Fibroblast of lung (primary cell): ENCODE data around the gene DPYD.

Experiments
- EZH2 ChIP-seq: IDR thresholded peaks from 2 replicates; pipeline ENCODE4 v1.5.1; 2012; ENCODE audit warnings: low read length, control low read depth, mild to moderate bottlenecking; ENCODE audit errors: missing control alignments
- TF ChIP-seq, protein P1 (sequence below), 2 donors: IDR thresholded peaks in 1 of 2; conservative IDR thresholded peaks in 1 of 2; 1 replicate in 1 of 2; 2 replicates in 1 of 2; pipeline ENCODE4 v1.5.1; 2011 to 2012; ENCODE audit warnings: low read length in 2 of 2, control low read depth in 1 of 2, inconsistent platforms in 1 of 2, low read depth in 1 of 2, mild to moderate bottlenecking in 1 of 2

DNA sequence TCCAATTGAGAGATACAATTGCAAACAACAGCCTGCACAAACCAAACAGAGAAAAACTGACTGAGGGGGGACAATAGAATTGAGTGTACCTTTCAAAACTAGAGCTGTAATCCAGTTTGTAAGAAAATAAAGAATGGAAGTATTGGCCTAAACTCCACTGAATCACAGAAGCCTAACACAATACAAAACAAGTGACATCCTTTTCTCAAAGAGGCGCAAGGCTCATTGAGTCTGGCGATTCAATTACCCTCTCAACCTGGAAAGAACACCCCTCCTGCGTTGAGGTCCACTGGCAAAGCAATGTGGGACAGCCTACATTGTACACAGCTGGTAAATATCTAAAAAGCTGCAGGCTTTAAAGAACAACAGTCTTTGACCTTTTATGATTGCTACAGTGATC lies 182.6 kb downstream of the DPYD start:
- TF ChIP-seq, protein P1, sequence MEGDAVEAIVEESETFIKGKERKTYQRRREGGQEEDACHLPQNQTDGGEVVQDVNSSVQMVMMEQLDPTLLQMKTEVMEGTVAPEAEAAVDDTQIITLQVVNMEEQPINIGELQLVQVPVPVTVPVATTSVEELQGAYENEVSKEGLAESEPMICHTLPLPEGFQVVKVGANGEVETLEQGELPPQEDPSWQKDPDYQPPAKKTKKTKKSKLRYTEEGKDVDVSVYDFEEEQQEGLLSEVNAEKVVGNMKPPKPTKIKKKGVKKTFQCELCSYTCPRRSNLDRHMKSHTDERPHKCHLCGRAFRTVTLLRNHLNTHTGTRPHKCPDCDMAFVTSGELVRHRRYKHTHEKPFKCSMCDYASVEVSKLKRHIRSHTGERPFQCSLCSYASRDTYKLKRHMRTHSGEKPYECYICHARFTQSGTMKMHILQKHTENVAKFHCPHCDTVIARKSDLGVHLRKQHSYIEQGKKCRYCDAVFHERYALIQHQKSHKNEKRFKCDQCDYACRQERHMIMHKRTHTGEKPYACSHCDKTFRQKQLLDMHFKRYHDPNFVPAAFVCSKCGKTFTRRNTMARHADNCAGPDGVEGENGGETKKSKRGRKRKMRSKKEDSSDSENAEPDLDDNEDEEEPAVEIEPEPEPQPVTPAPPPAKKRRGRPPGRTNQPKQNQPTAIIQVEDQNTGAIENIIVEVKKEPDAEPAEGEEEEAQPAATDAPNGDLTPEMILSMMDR (conservative IDR thresholded peaks at IDR 0.05 in 1 of 2, IDR thresholded peaks at IDR 0.05 in 1 of 2; ENCODE audit: low read depth in 1 of 2, low read length in 2 of 2) = no peak
- TF ChIP-seq EZH2 = no peak
